Cardiac muscle cell (in vitro differentiated cells and primary cell): ENCODE data around the gene RNF135. TPM values are rescaled to one million over a fixed set of nuclear protein-coding genes. Genes with fewer than 3 reads are reported as not detected.
"Not testable (repeated sequence)": the region's sequence is repeated elsewhere in the genome, so short reads cannot be mapped to it uniquely, and the experiment has no call there.

Source experiments
- DNase-seq, 2 donors: peaks; one replicate each; pipeline versions ENCODE4 v3.0.0 to v3.0.0-alpha.2; 2010 to 2017; ENCODE audit warnings: low read depth in 1 of 2, low spot score in 1 of 2
- H3K27ac ChIP-seq: fragments of 200-600 bp; sonication (generic); 2 replicates; pipeline ENCODE4 v1.5.1; 2016
- H3K27me3 ChIP-seq: fragments of 200-600 bp; sonication (generic); 2 replicates; pipeline ENCODE4 v1.6.0; 2016; ENCODE audit warnings: control low read depth
- H3K36me3 ChIP-seq: fragments of 200-600 bp; sonication (generic); 2 replicates; pipeline ENCODE4 v1.5.1; 2016; ENCODE audit warnings: control low read depth
- H3K4me1 ChIP-seq: fragments of 200-600 bp; sonication (generic); 2 replicates; pipeline ENCODE4 v1.8.1; 2017; ENCODE audit warnings: low read depth, mild to moderate bottlenecking, mixed run types
- H3K4me3 ChIP-seq: fragments of 200-600 bp; sonication (generic); 2 replicates; pipeline ENCODE4 v1.5.1; 2016; ENCODE audit warnings: mild to moderate bottlenecking
- H3K9me3 ChIP-seq: fragments of 200-600 bp; sonication (generic); 2 replicates; pipeline ENCODE4 v1.5.1; 2017; ENCODE audit warnings: low read depth, mild to moderate bottlenecking, control low read depth
- CTCF ChIP-seq: IDR thresholded peaks from 2 replicates; pipeline ENCODE4 v1.5.1; 2012; ENCODE audit warnings: low read depth, mild to moderate bottlenecking, low read length
- polyA plus RNA-seq: library from polyadenylated mRNA; unstranded; fragments of >200 nt; fragmentation: Nextera tagmentation; extraction: Ambion mirVana; gene quantifications from 2 replicates; pipeline ENCODE4 v1.2.1, GENCODE V29; 2016
- total RNA-seq: library from RNA; depleted of rRNA; stranded (reverse); fragments of >200 nt; gene quantifications from 2 replicates; pipeline ENCODE4 v1.2.3, GENCODE V29; 2016

Gene RNF135
- total and polyA plus RNA-seq, 2 experiments from 2014 or later: 1.4 to 4.1 TPM

- Histone ChIP-seq H3K27ac (no peak overlapping the region), H3K27me3 (peaks cover 26% of the 10 kb centered on the region), H3K4me1 (no peaks in the 10 kb centered on the region), H3K36me3 (no peaks in the 10 kb centered on the region), H3K4me3 (no peak overlapping the region), H3K9me3 (no peaks in the 10 kb centered on the region)
- TF ChIP-seq CTCF: no peak
- DNase-seq: no peak
Measured at GRCh38 chr17:31013844-31014243, 43.0 kb downstream of the RNF135 start.

GRCh38 chr17:31015639-31016038, 44.8 kb downstream of the RNF135 start:
- Histone ChIP-seq H3K4me1 (no peaks in the 10 kb centered on the region), H3K27ac (no peak overlapping the region), H3K4me3 (no peak overlapping the region), H3K27me3 (peaks cover 11% of the 10 kb centered on the region), H3K36me3 (no peaks in the 10 kb centered on the region), H3K9me3 (no peaks in the 10 kb centered on the region)
- TF ChIP-seq CTCF: no peak
- DNase-seq: no peak

GRCh38 chr17:31019004-31019403, 48.2 kb downstream of the RNF135 start:
- H3K4me1 ChIP-seq: no peaks in the 10 kb centered on the region
- no peak for DNase-seq
- TF ChIP-seq CTCF: no peak
- H3K27me3 ChIP-seq: no peaks in the 10 kb centered on the region
- no peak overlapping the region for H3K27ac ChIP-seq
- H3K9me3 ChIP-seq: no peaks in the 10 kb centered on the region
- H3K4me3 ChIP-seq: no peak overlapping the region
- no peaks in the 10 kb centered on the region for H3K36me3 ChIP-seq

DNA sequence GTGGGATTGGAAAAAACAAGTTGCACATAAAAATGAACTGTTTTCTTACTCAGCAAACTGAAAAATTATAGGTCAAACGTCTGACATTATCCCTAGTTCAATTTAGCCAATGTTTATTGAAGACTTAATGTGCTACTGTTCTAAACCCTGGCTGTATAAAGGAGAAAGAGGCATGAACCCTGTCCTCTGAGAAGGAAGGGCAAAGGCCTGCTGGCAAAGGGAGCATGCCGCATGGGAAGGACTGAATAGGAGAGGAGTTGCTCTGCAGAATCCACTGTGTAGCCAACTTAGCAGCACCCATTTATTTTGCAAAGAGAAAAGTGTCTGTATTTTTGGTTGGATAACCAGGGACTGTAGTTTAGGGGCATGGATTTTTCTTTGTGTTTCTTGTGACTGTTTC, 52.3 kb downstream of the RNF135 start:
- not testable (repeated sequence) for DNase-seq, H3K4me1 ChIP-seq, H3K27me3 ChIP-seq, H3K36me3 ChIP-seq, H3K27ac ChIP-seq, H3K9me3 ChIP-seq, H3K4me3 ChIP-seq

DNA sequence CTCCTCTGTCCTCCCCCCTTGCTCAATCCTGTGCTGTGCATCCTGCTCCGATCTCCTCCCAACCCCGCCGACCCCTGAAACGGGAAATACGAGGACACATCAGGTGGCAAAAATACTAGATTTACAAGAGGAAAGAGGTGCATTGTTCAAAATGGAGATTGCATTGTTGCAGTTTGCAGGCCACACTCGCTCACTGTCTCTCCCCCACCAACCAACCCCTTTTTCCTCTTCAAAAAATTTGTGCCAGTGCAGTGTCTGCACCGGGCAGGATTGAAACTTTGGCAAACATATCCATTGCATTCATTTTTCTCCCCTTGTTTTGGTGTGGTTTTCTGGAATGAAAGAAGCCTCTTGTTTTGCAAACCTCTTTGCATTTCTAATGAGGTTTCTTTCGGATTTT, 61.0 kb downstream of the RNF135 start:
- H3K36me3 ChIP-seq: no peaks in the 10 kb centered on the region
- H3K27ac ChIP-seq: no peak overlapping the region
- no peaks in the 10 kb centered on the region for H3K4me1 ChIP-seq
- no peak for DNase-seq
- no peak for TF ChIP-seq CTCF
- H3K4me3 ChIP-seq: no peak overlapping the region
- H3K27me3 ChIP-seq: no peaks in the 10 kb centered on the region
- H3K9me3 ChIP-seq: no peaks in the 10 kb centered on the region

GRCh38 chr17:31035611-31036010, 64.8 kb downstream of the RNF135 start:
- not testable (repeated sequence) for H3K4me1 ChIP-seq, H3K27me3 ChIP-seq, DNase-seq, H3K4me3 ChIP-seq, H3K9me3 ChIP-seq, H3K27ac ChIP-seq, H3K36me3 ChIP-seq

- H3K27ac ChIP-seq, H3K36me3 ChIP-seq, DNase-seq, H3K27me3 ChIP-seq, H3K4me3 ChIP-seq, H3K4me1 ChIP-seq, H3K9me3 ChIP-seq: not testable (repeated sequence)
Measured at GRCh38 chr17:31040837-31041236, 70.0 kb downstream of the RNF135 start.

- H3K27ac ChIP-seq, H3K36me3 ChIP-seq, H3K9me3 ChIP-seq, DNase-seq, H3K27me3 ChIP-seq, H3K4me3 ChIP-seq, H3K4me1 ChIP-seq: not testable (repeated sequence)
Measured at GRCh38 chr17:31042378-31042777, 71.5 kb downstream of the RNF135 start.

DNA sequence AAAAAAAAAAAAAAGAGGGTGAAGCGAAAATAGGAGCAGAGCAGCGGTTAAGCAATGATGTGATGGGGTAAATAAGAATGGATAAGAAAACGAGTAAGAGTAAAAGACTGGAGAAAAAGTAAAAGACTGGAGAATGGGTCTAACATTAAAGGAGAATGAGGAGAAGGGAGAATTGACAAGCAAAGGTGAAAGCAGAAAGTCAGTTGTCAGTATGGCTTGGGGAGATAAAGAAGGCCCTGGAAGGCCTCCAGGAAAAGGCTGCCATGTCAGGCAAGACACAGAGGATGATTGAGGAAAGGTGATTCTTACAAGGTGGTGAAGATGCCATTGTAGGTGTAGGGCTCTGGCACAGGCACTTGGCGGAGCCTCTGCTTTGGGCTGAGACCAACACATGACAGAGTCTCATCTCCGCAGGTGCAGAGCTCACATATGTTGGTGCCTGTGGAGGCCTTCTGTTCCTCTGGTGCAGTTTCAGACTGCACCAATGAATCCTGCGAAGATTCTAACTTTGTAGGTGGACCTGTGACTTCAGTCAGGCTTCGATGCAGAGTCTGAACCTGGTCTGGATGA, 76.1 kb downstream of the RNF135 start:
- H3K4me1 ChIP-seq, H3K27me3 ChIP-seq, H3K4me3 ChIP-seq, DNase-seq, H3K36me3 ChIP-seq, H3K27ac ChIP-seq, H3K9me3 ChIP-seq: not testable (repeated sequence)
